IMR-90 (cell line): ENCODE results near the gene ERGIC1. TPM values are rescaled to one million over a fixed set of nuclear protein-coding genes. Genes with fewer than 3 reads are reported as not detected.
A peak's percentile ranks its signal among the peaks of the same experiment; 100 is the strongest.

ENCODE experiments used
- ATAC-seq: fragments of 200-7000 bp; cut with Tn5 transposase; 2 replicates; pipeline ENCODE4 v1.9.1; 2020; ENCODE audit warnings: low read depth, mild to moderate bottlenecking, moderate library complexity
- BruUV-seq: library from RNA; stranded (reverse); fragments of 400-500 nt; replicated peaks from 2 replicates; lab custom pipeline; 2021; lab: Mats Ljungman, UMichigan
- CTCF ChIA-PET: fragments of 300-600 bp; formaldehyde crosslinking; extraction: SDS; loops from one replicate; lab custom pipeline; 2021; ENCODE audit warnings: antibody characterized with exemption; lab: Yijun Ruan, JAX
- POLR2A ChIA-PET: fragments of 300-600 bp; sonication (Branson Sonifier 250); formaldehyde crosslinking; loops from one replicate; lab custom pipeline; 2022; ENCODE audit warnings: antibody characterized with exemption; ENCODE audit not compliant: unreplicated experiment; lab: Charles Lee
- DNase-seq: peaks from one replicate; pipeline ENCODE4 v3.0.0; 2013
- H2AFZ ChIP-seq: replicated peaks from 2 replicates; pipeline ENCODE3; 2013; ENCODE audit warnings: low read length, mild to moderate bottlenecking; ENCODE audit not compliant: poor library complexity
- H2AK5ac ChIP-seq: 2 replicates; pipeline ENCODE4 v1.6.1; 2013; ENCODE audit warnings: low read depth, low read length, inconsistent platforms
- H2AK9ac ChIP-seq: replicated peaks from 2 replicates; pipeline ENCODE3; 2013; ENCODE audit warnings: mild to moderate bottlenecking, low read depth, low read length, moderate library complexity; ENCODE audit not compliant: poor library complexity
- H2BK120ac ChIP-seq: 2 replicates; pipeline ENCODE4 v1.6.1; 2013; ENCODE audit warnings: low read depth, low read length, inconsistent platforms
- H2BK15ac ChIP-seq: 3 replicates; pipeline ENCODE4 v1.6.1; 2013; ENCODE audit warnings: low read depth, low read length, inconsistent platforms
- H2BK20ac ChIP-seq: 2 replicates; pipeline ENCODE4 v1.6.1; 2013; ENCODE audit warnings: low read depth, mild to moderate bottlenecking, inconsistent platforms, low read length, moderate library complexity
- H2BK5ac ChIP-seq: 2 replicates; pipeline ENCODE4 v1.6.1; 2013; ENCODE audit warnings: mild to moderate bottlenecking, low read depth, low read length, inconsistent platforms; ENCODE audit not compliant: poor library complexity, severe bottlenecking
- H3K14ac ChIP-seq: replicated peaks from 2 replicates; pipeline ENCODE4 v1.6.1; 2013; ENCODE audit warnings: low read depth, low read length, inconsistent platforms
- H3K18ac ChIP-seq: 2 replicates; pipeline ENCODE4 v1.6.1; 2013; ENCODE audit warnings: low read depth, low read length, control low read depth
- H3K23ac ChIP-seq: 2 replicates; pipeline ENCODE4 v1.6.1; 2013; ENCODE audit warnings: low read depth, low read length, inconsistent platforms
- H3K27ac ChIP-seq: 2 replicates; pipeline ENCODE4 v1.5.1; 2013; ENCODE audit warnings: mild to moderate bottlenecking, control low read depth, low read length; ENCODE audit not compliant: insufficient read depth
- H3K27me3 ChIP-seq: 2 replicates; pipeline ENCODE4 v1.6.1; 2013; ENCODE audit warnings: low read length; ENCODE audit not compliant: control insufficient read depth, insufficient read depth
- H3K36me3 ChIP-seq: 2 replicates; pipeline ENCODE4 v1.6.1; 2013; ENCODE audit warnings: low read length, mixed read lengths; ENCODE audit not compliant: control insufficient read depth, insufficient read depth
- H3K4ac ChIP-seq: 2 replicates; pipeline ENCODE4 v1.6.1; 2013; ENCODE audit warnings: low read depth, low read length, inconsistent platforms
- H3K4me1 ChIP-seq: 2 replicates; pipeline ENCODE4 v1.6.1; 2013; ENCODE audit warnings: low read length, mixed read lengths; ENCODE audit not compliant: control insufficient read depth, insufficient read depth
- H3K4me2 ChIP-seq: 2 replicates; pipeline ENCODE4 v1.6.1; 2013; ENCODE audit warnings: low read depth, mild to moderate bottlenecking, control low read depth, low read length, moderate library complexity
- H3K4me3 ChIP-seq: 2 replicates; pipeline ENCODE4 v1.5.1; 2013; ENCODE audit warnings: low read depth, mild to moderate bottlenecking, control low read depth, low read length, moderate library complexity; ENCODE audit not compliant: insufficient read depth
- H3K56ac ChIP-seq: 2 replicates; pipeline ENCODE4 v1.6.1; 2013; ENCODE audit warnings: low read length, inconsistent platforms; ENCODE audit not compliant: insufficient read depth; ENCODE audit errors: extremely low read depth
- H3K79me1 ChIP-seq, 2 experiments: 2 replicates each; pipeline ENCODE4 v1.6.1; 2013; ENCODE audit warnings: low read length in 2 of 2, inconsistent platforms in 1 of 2, low read depth in 1 of 2
- H3K9ac ChIP-seq: 2 replicates; pipeline ENCODE4 v1.6.1; 2013; ENCODE audit warnings: low read depth, low read length, control low read depth
- H3K9me1 ChIP-seq: 2 replicates; pipeline ENCODE4 v1.6.1; 2013; ENCODE audit warnings: low read length, inconsistent platforms; ENCODE audit not compliant: insufficient read depth
- H3K9me3 ChIP-seq: 2 replicates; pipeline ENCODE4 v1.6.1; 2013; ENCODE audit warnings: low read length; ENCODE audit not compliant: control insufficient read depth, insufficient read depth
- H4K20me1 ChIP-seq: 2 replicates; pipeline ENCODE4 v1.6.1; 2013; ENCODE audit warnings: low read length, inconsistent platforms; ENCODE audit not compliant: insufficient read depth
- H4K5ac ChIP-seq: 2 replicates; pipeline ENCODE4 v1.6.1; 2013; ENCODE audit warnings: mild to moderate bottlenecking, low read depth, low read length, control low read depth
- H4K8ac ChIP-seq, 2 experiments: 2 replicates each; pipeline ENCODE4 v1.6.1; 2013; ENCODE audit warnings: low read depth in 2 of 2, low read length in 2 of 2, control low read depth in 1 of 2, inconsistent platforms in 1 of 2
- H4K91ac ChIP-seq: 2 replicates; pipeline ENCODE4 v1.6.1; 2013; ENCODE audit warnings: low read depth, low read length, inconsistent platforms; ENCODE audit not compliant: insufficient read depth
- CEBPB ChIP-seq: IDR thresholded peaks from 2 replicates; pipeline ENCODE4 v1.6.1; 2012; ENCODE audit warnings: low read depth, low read length, improper control_type of control experiment
- CHD1 ChIP-seq: IDR thresholded peaks from 2 replicates; pipeline ENCODE4 v1.6.1; 2012; ENCODE audit warnings: low read depth, low read length, improper control_type of control experiment
- ELK1 ChIP-seq: fragments of 150-350 bp; IDR thresholded peaks from 2 replicates; pipeline ENCODE4 v1.6.1; 2016; ENCODE audit warnings: low read depth, mild to moderate bottlenecking, low read length, moderate library complexity, borderline replicate concordance
- FOS ChIP-seq: fragments of 150-350 bp; IDR thresholded peaks from 2 replicates; pipeline ENCODE4 v1.6.1; 2016; ENCODE audit warnings: low read depth, low read length
- MAFK ChIP-seq: IDR thresholded peaks from 2 replicates; pipeline ENCODE4 v1.6.1; 2012; ENCODE audit warnings: low read depth, low read length, improper control_type of control experiment
- MAZ ChIP-seq: IDR thresholded peaks from 2 replicates; pipeline ENCODE4 v1.6.1; 2012; ENCODE audit warnings: low read depth, mild to moderate bottlenecking, low read length, improper control_type of control experiment, moderate library complexity, borderline replicate concordance
- MXI1 ChIP-seq: IDR thresholded peaks from 2 replicates; pipeline ENCODE4 v1.6.1; 2012; ENCODE audit warnings: low read depth, mild to moderate bottlenecking, low read length, moderate library complexity, borderline replicate concordance
- NFE2L2 ChIP-seq: fragments of 150-350 bp; IDR thresholded peaks from 2 replicates; pipeline ENCODE4 v1.6.1; 2016; ENCODE audit warnings: low read depth, mild to moderate bottlenecking, low read length
- POLR2A ChIP-seq: IDR thresholded peaks from 2 replicates; pipeline ENCODE4 v1.6.1; 2012; ENCODE audit warnings: mild to moderate bottlenecking, low read depth, low read length
- RAD21 ChIP-seq: IDR thresholded peaks from 2 replicates; pipeline ENCODE4 v1.6.1; 2012; ENCODE audit warnings: low read length, improper control_type of control experiment
- RCOR1 ChIP-seq: IDR thresholded peaks from 2 replicates; pipeline ENCODE4 v1.6.1; 2012; ENCODE audit warnings: mild to moderate bottlenecking, low read length, improper control_type of control experiment; ENCODE audit not compliant: insufficient replicate concordance
- RFX5 ChIP-seq: IDR thresholded peaks from 2 replicates; pipeline ENCODE4 v1.8.0; 2012; ENCODE audit warnings: low read depth, mild to moderate bottlenecking, low read length, moderate library complexity
- SMC3 ChIP-seq: fragments of 150-350 bp; IDR thresholded peaks from 2 replicates; pipeline ENCODE4 v1.6.1; 2016; ENCODE audit warnings: low read depth, mild to moderate bottlenecking, antibody characterized with exemption, low read length, moderate library complexity
- USF2 ChIP-seq: fragments of 150-350 bp; IDR thresholded peaks from 2 replicates; pipeline ENCODE4 v1.6.1; 2017; ENCODE audit warnings: mild to moderate bottlenecking, antibody characterized with exemption, low read length, low read depth
- WGBS, 2 experiments: methylation state at CpG; one replicate each; pipeline versions ENCODE4 v1.1.5 to v1.1.7; 2013; ENCODE audit warnings: missing lambda C conversion rate in 2 of 2; ENCODE audit not compliant: insufficient read length in 1 of 2; ENCODE audit errors: extremely low coverage in 2 of 2; 5-methylcytosine and 5-hydroxymethylcytosine counted together
- dilution Hi-C: fragments of 300-500 bp; cut with HindIII; formaldehyde crosslinking; loops from one replicate; pipeline ENCODE4 v1.14.3; 2018; ENCODE audit warnings: low sequenced_read_pairs; ENCODE audit not compliant: unreplicated experiment
- in situ Hi-C: fragments of 300-500 bp; cut with MboI; formaldehyde crosslinking; loops from 3 replicates; pipeline ENCODE4 v1.14.3; 2019; ENCODE audit warnings: low sequenced_read_pairs, inconsistent platforms, mixed read lengths
- intact Hi-C: fragments of 100-400 bp; cut with micrococcal nuclease; formaldehyde crosslinking; loops from 2 replicates; pipeline ENCODE4 v1.10.0; 2022
- polyA plus RNA-seq, 3 experiments: library from polyadenylated mRNA; depleted of rRNA; stranded (reverse); fragments of >200 nt; gene quantifications; 2 replicates each; pipeline ENCODE4 v1.2.3, GENCODE V29; 2012; ENCODE audit warnings: low replicate concordance in 1 of 3
- total RNA-seq: library from RNA; depleted of rRNA; stranded (reverse); fragments of >200 nt; gene quantifications from 2 replicates; pipeline ENCODE4 v1.2.3, GENCODE V29; 2012
- TF ChIP-seq, protein P1 (sequence below): conservative IDR thresholded peaks from 2 replicates; pipeline ENCODE4 v1.5.1; 2012; ENCODE audit warnings: mild to moderate bottlenecking, low read depth, low read length, improper control_type of control experiment

ERGIC1 gene
- total and polyA plus RNA-seq, 2 of the 4 experiments (the other 2 are of a cell fraction) = 134 to 192 TPM

GRCh38 chr5:172891716-172892421, 57.8 kb downstream of the ERGIC1 start:
- Histone ChIP-seq H2BK5ac (peak overlapping the region; percentile 93), H3K36me3 (peaks cover 25% of the 10 kb centered on the region), H3K27ac (peak overlapping the region; percentile 79), H3K18ac (peak overlapping the region; percentile 90), H3K56ac (peak overlapping the region; percentile 35; the same call in 1 of the 2 replicates), H3K4me3 (no peak overlapping the region), H3K14ac (peak overlapping the region; percentile 90), H2AFZ (no peak overlapping the region), H3K9ac (peak overlapping the region; percentile 16; the same call in 1 of the 2 replicates), H4K91ac (peak overlapping the region; percentile 91), H3K4me1 (peaks cover 29% of the 10 kb centered on the region), H4K5ac (peak overlapping the region; percentile 87), H3K9me3 (no peaks in the 10 kb centered on the region), H2BK120ac (peak overlapping the region; percentile 93), H3K4ac (peak overlapping the region; percentile 97), H3K79me1 (peaks cover 48 to 86% of the 10 kb centered on the region in 2 experiments), H3K27me3 (no peaks in the 10 kb centered on the region), H2AK9ac (peak overlapping the region; percentile 66), H2BK15ac (peak overlapping the region; percentile 96), H2AK5ac (peak overlapping the region; percentile 96), H3K23ac (peak overlapping the region; percentile 85), H4K20me1 (no peaks in the 10 kb centered on the region), H3K9me1 (peaks cover 29% of the 10 kb centered on the region), H2BK20ac (peak overlapping the region; percentile 81), H4K8ac (peak overlapping the region; percentile 91 to 95), H3K4me2 (no peak overlapping the region)
- DNase-seq (no peak), ATAC-seq (no peak)
- dilution Hi-C loops = no loop called here
- in situ Hi-C loops = no loop called here
- no CpG with 5 or more reads among the region's 7 CpGs for WGBS, 2 experiments
- ChIA-PET CTCF (interaction anchor here (0.6 kb wide), 1 partner anchor 10 kb away, joined by 3 read pairs; no protein-coding TSS in a partner anchor), POLR2A (interaction anchor here (0.9 kb wide), 1 partner anchor 122 kb away, joined by 23 read pairs; no protein-coding TSS in a partner anchor)
- intact Hi-C loops = no loop called here
- BruUV-seq = no TSS peak
- TF ChIP-seq SMC3 (no peak), RCOR1 (no peak), RFX5 (no peak), POLR2A (no peak), CHD1 (no peak), MAZ (no peak), USF2 (no peak), MXI1 (no peak), CEBPB (no peak), ELK1 (no peak), RAD21 (no peak), MAFK (no peak), NFE2L2 (no peak), FOS (no peak)
- TF ChIP-seq, protein P1, sequence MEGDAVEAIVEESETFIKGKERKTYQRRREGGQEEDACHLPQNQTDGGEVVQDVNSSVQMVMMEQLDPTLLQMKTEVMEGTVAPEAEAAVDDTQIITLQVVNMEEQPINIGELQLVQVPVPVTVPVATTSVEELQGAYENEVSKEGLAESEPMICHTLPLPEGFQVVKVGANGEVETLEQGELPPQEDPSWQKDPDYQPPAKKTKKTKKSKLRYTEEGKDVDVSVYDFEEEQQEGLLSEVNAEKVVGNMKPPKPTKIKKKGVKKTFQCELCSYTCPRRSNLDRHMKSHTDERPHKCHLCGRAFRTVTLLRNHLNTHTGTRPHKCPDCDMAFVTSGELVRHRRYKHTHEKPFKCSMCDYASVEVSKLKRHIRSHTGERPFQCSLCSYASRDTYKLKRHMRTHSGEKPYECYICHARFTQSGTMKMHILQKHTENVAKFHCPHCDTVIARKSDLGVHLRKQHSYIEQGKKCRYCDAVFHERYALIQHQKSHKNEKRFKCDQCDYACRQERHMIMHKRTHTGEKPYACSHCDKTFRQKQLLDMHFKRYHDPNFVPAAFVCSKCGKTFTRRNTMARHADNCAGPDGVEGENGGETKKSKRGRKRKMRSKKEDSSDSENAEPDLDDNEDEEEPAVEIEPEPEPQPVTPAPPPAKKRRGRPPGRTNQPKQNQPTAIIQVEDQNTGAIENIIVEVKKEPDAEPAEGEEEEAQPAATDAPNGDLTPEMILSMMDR = no peak
